Esophagus muscularis mucosa (tissue), 4 donors: Measurements from ENCODE around the gene MT1F.

Experiments
- CTCF ChIP-seq, 3 experiments: fragments of 200-600 bp in 2 of 3; fragments of 450-650 bp in 1 of 3; sonication (generic) in 2 of 3; IDR thresholded peaks; one replicate each; pipeline ENCODE4 v1.5.1; 2017 to 2019; ENCODE audit warnings: antibody characterized with exemption in 3 of 3, mild to moderate bottlenecking in 2 of 3, moderate library complexity in 1 of 3
- EP300 ChIP-seq: sonication (generic); formaldehyde crosslinking; IDR thresholded peaks from one replicate; pipeline ENCODE4 v1.6.1; 2017; ENCODE audit warnings: antibody characterized with exemption
- POLR2A ChIP-seq: fragments of 450-650 bp; IDR thresholded peaks from one replicate; pipeline ENCODE4 v1.6.1; 2017; ENCODE audit warnings: antibody characterized with exemption, moderate library complexity, mild to moderate bottlenecking, low read depth

- no peak for TF ChIP-seq CTCF (IDR thresholded peaks at IDR 0.05)
- TF ChIP-seq EP300, result no peak
- TF ChIP-seq POLR2A, result no peak
These were observed 12.3 kb downstream of the MT1F start for GRCh38 chr16:56669840-56670619.
